NK-92 (cell line): ENCODE data around the gene TTC1.

ENCODE experiments used
- DNase-seq: peaks from one replicate; lab custom pipeline; 2025; ENCODE audit not compliant: unreplicated experiment; lab: John Stamatoyannopoulos, UW

TTC1 gene

DNA sequence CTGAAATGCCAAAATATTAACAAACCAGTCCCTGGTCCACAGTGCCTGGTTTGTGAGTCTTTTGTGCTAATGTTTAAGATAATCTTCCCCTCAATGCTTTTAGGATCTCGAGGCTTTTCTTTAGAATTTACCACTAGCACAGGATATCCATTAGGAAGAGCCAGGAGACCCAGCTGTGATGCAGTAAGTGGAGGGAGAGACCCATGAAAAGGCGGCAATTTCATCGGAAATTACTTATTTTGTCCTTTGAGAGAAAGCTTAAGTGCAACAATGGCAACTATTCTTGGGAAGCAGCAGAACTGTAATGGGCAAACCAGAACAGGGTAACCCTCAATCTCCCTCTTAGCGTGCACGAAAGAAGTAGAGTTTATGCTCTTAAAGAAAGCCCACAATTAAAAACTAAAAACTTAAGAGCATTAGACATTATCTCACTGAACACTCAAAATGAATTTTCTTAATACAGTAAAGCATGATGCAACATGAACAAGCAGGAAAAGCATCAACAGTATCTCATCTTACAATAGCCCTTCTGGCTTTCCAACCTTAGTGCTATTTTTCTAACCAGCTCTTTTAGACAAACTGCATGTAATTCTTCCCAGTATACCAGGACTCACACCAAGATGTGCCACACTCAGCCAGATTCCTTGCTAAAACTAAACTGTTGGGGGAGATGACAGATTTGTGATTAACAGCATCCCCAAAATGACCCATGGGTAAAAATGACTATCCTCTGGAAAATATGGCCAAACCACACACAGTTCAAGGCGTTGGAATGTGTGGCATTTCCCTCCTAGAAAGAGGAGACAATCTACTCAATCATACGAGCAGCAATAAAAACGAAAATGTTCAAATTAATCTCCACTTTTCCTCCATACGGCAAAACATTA is 73.9 kb downstream of the TTC1 start:
- no peak for DNase-seq

DNA sequence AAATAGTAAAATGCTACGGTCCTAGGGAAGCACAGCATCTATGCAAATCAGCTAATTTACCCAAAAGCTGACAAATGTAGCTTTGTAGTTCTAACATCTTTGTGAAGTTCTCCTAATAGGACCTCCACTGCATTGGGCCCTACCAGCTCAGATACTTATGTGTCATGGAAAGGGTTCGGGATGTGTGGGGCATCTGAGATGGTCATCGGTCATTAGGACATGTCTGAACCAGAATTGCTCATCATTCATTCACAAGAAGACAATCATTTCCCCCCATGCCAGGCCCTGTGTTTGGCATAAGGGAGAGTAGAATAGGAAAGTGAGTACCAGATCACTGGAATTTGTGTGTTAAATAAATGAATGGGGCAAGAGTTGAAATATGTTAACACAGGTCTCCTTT is 74.6 kb downstream of the TTC1 start:
- DNase-seq: no peak

DNA sequence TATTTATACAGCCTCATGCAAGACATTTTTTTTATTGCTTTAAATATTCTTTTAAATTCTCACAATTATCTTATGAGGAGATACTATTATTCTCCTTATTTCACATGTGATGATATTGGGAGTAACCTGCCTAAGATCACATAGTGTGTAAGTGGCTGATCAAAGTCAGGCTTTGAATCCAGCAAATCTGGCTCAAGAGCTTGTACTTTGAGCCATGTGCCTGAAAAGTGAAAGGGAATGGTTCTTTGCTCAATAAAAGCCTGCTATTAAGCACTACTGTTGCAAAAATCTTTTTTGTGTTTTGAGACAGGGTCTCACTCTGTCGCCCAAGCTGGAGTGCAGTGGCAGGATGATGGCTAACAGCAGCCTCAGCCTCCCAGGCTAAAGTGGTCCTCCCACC is 75.2 kb downstream of the TTC1 start:
- no peak for DNase-seq

DNA sequence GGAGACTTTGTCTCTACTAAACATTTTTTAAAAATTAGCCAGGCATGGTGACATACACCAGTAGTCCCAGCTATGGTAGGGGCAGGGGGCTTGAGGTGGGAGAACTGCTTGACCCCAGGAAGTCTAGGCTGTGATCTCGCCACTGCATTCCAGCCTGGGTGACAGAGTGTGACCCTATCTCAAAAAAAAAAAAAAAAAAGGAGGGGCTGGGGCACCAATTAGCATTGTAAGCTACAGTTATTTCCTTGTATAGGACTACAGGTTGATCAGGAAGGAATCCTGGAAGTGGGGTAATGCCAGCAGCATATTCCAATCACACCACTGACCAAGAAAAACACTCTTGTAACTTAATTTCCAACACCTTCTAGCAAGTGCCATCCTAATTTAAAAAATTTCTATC is 78.3 kb downstream of the TTC1 start:
- DNase-seq: no peak

DNA sequence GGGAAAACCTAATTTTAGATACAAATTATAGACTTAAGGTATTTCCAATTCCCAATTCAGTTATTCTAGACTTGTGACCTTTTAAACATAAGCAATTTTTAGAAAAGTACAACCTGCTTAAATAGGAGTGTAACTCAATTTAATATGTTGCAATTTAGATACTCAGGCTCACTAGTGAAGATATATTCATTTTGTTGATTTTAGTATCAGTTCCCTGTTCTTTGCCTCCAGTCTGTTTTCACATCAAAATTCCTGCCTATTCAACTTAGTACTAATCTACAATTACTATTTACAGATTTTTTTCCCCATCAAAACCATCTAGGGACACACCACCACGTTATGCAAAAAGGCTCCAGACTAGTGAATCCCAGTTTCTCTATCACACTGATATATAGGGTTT is 79.9 kb downstream of the TTC1 start:
- no peak for DNase-seq

DNA sequence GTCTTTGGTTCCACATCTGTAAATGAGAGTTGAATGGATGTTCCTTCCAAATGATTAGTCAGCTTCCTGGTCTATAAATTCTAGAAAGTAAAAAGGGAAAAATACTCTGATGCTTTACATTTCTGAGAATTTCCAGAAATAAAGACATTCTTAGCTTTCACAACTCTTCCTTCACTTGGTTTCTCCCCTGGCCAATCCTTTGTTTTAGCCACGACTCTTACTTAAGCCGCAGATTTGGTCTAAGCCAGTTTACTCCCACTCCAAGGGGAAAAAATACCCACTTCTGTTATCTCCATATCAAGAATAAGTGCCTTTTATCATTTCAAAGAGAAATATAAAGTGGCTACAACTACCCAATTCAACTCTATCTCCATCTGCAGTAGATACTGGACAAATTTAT is 80.6 kb downstream of the TTC1 start:
- DNase-seq: no peak

DNA sequence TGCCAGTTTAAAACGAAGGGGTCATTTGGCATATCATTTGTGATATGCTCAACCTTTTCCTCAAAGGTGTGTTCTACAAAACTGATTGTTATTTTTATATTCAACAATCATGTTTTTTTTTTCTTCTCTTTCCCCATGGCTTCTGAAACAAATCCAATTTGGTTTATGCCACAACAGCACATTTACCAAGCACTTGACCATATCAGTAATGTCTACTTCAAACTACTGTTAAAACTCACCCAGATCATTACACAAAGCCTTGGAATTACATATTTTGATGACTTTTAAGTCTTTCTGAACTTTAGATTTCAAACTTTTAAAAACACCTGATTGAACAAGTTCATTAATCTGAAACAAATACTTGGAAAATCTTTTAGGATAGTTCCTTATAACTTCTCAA is 81.1 kb downstream of the TTC1 start:
- no peak for DNase-seq

DNA sequence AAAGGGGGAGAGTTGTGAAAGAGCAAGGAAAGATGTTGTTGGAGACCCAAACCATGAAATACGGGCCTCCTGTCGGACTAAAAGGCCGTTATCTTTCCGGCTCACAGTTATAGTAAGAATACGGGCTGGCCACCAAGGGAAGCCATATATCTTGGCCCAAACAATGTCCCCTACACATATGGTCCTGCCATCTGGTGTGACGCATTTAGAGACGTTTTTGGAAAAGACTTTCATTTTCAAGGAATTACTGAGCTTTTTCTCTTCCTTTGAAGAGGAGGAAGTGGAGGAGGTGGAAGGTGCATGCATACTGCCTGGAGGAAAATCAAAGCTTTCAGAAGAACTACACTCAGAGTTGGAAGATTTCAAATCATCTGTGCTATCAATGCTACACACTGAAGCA is 83.6 kb downstream of the TTC1 start:
- DNase-seq: no peak

DNA sequence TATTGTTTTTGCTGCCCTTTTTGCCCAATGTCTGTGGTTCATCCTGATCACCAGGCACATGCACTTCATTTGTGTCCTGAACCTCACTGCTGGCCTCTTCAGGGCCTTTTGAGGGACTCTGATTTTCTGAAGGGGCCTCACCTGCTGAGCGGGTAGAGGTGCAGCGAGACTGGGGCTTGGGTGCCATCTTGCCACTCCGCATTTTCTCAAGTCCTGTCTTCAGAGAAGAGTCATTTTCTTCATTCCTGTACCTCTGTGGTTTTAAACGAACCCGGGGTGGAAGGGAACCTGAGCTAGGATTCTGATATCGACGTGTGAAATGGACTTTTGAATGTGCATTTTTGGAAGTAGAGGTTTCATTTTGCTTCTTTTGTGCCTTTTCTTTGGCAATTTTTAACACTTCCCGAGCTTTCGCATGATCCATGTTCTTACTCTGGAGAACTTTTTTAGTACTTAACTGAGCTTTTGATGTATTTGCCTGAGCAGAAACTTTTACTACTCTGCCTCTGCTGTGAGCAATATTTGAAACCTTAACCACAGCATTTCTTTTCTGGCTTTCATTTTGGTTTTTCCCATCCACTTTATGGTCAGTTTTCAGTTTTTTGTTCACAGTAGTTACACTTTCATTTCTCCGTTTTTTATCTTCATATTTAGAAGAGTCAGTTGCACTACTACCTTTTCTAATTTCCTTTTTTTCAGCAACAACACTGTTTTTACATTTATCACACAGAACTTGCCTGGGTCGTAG is 84.2 kb downstream of the TTC1 start:
- DNase-seq: no peak

DNA sequence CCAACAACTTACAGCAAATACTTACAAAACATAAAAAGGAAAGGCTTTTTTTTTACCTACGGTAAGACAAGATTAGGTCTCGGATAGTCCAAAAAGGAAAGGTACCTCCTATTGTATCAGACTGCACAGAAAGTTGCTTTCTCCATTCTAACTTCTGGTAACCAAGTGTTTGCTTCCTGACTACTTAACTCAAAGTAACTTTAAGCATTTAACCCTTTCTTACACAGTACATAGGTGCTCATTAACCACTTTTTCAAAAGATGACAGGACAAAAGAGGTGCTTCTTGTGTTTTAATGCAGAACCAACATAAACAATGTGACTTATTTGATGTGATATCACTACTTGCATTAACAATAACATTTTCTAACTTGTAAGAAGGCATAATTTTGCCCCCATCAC is 87.2 kb downstream of the TTC1 start:
- no peak for DNase-seq

DNA sequence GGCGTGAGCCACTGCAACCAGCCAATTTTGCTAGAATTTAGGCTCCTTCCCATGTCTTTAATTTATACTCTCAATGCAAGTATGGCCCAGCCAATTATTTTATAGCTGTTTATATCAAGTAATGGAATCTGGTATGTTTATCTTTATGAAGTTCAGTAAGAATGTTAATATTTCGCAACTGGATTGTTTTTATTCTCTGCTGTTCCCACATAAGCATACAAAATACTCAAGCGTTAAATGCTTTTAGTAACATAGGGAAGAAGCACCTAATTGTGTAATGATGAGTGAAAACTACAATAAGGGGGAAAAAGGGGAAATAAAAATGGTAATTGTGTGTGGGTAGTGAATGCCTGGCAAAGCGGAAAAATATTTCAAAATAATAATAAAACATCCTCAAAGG is 89.1 kb downstream of the TTC1 start:
- DNase-seq: no peak

DNA sequence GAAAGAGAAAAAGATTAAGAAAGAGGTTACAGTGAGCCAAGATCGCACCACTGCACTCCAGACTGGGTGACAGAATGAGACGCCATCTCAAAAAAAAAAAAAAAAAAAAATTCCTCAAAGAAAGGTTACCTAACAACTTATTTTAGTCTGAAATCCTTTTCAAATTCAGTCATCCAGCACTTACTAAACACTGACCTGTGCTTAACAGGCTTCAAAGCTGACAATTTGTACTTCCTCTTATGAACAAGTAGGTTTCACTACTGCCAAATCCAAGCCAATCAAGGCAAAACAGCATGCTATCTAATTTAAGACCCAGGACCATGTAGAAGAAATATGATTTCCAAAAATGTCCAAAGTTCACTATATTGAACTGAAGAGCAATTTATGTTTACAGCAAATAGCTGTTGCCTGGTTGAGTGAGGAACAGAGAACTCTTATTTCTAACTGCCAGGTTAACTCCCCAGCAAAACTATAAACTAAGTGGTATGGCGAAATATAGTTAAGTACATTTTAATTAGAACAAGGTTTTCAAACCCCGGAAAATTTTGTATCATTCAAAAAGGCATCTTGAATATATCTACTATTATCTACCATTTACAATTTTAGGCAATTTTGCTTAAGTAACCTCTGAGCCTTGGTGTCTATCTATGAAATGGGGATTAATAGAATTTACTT is 96.9 kb downstream of the TTC1 start:
- DNase-seq: no peak

DNA sequence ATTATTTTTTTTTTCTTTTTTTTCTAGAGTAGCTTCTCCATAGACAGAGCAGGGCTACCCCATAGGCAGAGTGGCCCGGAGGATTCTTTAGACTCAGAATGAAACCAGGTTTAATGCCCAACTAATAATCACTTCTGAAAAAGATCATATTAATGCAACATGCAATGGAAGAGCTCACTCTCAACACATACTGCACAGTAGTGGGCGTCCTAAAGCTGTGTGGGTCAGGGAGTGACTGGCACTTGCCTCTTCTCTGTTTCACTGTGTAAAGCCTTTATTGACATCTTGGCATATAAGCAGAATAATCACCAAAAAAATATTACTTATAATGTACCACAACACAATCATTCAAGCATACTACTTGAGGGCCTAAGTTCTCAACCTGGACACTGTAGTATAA is 99.2 kb downstream of the TTC1 start:
- no peak for DNase-seq
